HG03135 (cell line): ENCODE data around the gene UCP1.
A peak's percentile ranks its signal among the peaks of the same experiment; 100 is the strongest.

Experiments
- ATAC-seq: cut with Tn5 transposase; IDR thresholded peaks from one replicate; pipeline ENCODE4 v1.9.1; 2021; ENCODE audit warnings: mild to moderate bottlenecking, moderate library complexity; ENCODE audit not compliant: unreplicated experiment

The UCP1 gene, protein sequence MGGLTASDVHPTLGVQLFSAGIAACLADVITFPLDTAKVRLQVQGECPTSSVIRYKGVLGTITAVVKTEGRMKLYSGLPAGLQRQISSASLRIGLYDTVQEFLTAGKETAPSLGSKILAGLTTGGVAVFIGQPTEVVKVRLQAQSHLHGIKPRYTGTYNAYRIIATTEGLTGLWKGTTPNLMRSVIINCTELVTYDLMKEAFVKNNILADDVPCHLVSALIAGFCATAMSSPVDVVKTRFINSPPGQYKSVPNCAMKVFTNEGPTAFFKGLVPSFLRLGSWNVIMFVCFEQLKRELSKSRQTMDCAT

DNA sequence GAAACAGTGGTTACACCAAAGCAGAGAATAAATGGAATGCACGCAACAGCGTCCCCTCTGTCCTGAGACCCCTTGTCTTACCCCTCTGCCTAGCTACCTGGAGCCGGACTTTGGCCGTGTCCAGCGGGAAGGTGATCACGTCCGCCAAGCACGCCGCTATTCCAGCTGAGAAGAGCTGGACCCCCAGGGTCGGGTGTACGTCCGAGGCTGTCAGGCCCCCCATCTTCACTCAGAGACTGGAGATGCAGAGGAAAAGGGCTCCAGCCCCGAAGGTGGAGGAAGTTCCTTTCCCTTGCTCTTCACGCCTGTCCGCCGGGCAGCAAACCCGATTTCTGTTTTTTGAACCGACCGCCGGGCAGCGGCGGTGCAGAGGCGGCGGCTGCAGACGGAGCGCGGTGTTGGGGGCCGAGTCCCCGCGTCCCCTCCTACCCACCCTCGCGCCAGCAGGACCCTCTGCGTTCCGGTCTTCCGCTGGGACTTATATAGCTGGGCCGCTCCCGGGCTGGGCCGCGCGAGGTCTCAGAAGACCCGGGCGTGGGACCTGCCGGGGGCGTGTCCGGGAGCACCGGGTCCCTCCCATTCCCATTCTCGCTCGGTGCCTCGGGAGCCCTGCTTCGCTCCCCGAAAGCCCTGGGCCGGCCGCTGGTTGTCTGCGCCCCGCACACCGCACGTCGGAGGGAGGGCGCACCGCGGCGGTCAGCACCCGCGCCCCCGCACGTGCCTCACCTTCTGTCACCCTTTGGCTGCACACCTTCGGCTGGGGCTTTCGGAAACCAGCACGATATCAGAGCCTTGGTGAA, at the start of gene UCP1:
UCP1 (minus strand) TSS at position 455 of the 800 bp plus-strand sequence; CDS start at position 223, 232 bp downstream.
- ATAC-seq = no peak

DNA sequence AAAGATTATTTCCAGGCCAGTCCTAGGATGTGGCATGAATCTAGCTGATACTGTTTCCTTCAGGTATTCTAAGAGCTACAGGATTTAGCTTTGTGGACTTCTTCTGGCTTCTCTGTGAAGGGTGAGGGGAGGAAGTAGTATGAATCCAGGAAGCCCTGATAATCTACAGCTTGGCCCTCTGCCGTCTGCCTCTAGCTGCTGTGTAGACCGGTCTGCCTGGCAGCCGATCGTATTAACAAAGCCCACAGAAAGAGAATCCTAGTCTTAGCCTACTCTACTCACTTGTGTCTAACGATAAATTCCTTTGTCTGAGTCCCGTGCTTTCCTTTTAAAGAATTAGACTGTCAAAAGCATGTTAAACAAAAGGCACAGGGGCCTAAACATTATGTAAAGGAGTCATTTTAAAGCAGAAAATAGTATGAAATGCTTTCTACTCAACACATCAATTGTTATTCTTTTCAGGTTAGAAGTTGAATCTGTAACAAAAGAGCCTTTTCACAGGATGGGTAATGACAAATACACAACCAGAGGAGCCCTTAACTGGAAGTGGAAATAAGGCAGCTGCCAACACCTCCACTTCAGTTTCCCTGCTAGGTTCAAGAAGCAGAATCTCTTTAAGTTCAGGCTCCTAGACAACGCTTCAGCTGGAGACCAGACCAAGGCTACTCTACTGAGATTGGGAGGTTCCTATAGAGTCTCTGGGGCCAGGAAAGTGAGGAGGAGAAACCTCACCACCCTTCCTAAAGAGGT, 48.9 kb upstream of the UCP1 start:
- no peak for ATAC-seq

DNA sequence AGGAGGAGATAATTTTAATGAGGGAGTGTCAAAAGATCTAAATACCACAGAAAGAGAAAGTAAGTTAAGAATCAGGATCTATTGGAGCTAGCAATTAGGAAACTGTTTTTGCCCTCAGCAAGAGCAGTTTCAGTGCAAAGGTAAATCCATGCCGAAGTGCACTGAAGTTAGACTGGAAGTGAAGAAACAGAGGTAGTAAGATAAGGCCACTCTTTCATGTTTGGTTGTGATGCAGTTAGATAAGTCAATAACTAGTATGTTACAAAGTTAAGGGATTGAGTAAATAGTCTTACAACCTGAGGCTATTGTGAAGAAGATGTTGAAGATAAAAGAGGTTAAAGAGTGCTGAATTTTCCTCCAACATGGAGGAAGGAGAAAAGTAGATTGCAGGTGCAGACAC, 46.7 kb upstream of the UCP1 start:
- no peak for ATAC-seq

DNA sequence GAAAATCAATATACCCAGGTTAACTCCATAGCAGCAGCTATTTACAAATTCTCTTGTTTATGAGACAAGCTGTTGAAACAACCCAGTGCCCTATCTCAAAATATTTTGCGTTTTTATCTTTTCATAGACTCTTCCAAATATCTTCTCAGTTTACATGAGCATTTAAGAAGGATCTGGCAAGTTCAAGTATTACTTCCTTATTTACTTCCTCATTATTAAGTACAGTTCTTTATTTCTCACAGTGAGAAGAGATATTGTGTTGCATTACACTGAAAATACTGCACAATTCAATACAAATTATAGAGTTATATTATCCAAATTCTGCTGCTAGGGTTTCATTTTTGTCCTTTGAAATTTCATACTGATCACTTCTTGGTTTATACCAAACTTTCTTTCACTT, 43.6 kb upstream of the UCP1 start:
- ATAC-seq = no peak

DNA sequence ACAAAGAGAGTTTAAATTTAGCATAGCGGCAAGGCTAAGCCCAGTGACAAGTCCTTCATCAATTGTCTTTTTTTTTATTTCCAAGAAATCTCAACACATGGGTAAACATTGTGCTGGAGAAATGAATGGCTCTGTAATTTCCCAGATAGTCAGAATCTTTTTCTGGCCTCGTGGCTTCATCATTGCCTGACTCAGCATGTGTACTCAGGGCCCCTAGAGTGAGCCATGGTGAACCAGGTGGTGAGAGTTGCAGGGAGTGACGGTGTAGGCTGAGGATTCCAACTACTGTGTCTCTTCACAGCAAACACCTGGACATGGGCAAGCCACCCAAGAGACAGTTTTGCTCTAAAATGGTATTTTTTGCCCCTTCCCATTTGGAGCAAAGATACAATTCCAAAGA, 43.1 kb upstream of the UCP1 start:
- no peak for ATAC-seq

DNA sequence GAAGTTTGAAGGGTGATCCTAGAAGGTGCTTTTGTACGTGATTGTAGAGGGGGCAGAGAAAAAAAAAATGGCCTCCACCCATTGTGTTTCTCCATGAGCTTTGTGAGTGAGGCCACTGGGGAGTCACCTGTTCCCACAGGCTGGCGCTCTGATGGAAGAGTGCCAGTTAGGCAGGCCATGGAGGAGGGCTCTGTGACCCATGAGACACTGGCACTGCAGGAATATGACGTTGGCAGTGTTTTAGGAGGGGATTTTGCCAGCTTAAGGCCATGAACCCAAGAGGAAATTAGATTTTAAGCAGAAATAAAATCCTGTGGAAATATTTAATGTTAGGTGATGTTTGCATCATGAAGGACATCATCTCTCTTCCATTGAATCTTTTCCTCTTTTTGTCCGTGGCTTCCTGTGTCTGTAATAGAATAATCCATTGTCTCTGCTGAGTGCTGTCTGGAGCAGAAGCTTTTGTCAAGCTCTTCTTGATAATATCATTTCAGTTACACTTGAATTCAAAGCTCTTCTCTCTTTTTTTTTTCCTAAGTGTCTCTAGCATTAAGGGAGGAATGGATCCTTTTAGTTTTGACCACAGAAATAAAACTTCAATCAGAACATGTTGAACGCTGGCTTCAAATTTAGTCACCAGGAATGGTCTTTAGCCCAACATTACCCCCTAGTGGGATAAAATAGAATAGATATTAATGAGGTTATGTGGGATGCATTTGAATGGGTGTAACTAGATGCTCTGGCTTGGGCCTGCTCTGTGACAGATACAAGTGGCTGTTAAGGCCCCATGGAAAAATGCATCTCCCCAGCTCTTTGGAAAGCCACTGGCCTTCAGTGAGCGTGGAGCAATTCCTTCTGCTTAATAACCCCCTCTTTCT, 41.0 kb upstream of the UCP1 start:
- ATAC-seq = peak; percentile 82

DNA sequence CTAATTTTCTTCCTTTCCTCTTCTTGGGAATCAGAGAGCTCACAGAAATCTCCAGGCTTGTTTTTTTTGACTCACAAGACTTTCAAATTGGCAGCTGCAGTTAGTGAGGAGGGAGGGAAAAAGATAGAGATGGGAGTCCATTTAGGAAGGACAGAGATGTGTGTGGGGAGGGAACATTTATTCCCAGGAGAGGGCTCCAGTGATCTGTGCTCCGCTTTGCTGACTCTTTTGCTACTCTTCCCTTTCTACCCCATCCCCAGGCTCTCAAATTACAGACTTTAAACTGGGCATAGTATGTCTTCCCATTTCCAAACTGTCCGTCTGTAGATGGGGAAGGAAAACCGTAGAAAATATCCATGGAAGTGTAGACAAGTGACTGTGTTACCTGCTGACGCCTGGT, 39.1 kb upstream of the UCP1 start:
- ATAC-seq = no peak

DNA sequence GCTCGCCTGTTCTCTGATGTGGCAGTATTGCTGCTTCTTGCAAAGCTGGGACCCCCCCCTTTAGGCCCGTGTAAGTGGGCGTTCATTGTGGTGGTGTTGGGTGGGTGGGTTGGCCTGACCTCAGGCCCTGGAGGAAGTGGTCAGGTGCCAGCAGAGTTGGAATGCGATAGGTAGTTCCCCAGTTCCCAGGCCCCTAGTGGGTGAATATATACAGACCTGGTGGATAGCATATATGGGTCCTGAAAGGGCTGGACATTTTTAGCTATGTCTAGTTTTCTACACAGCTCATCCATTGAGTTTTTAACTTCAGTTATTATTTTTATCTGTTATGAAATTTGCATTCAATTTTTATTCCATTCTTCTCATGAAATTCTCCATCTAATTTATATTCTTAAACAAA, 35.8 kb upstream of the UCP1 start:
- no peak for ATAC-seq

DNA sequence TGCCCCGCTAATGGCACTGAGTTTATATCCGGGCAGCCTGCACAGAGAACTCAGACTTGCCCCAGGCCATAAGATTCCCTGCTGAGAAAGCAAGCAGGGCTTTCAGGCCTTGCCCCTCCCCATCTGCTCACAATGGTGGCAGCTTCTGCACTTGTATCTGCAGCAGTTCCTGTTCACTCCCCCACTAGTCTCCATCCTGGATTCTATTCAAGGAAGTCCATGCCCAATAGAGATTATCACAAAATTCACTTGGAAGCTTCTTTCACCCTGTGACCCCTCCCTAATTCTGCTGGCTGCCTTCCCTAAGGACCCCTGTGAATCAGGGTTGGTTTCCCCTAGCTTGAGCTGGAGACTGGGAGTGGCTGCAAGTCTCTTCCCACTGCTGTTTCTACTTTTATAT, 34.5 kb upstream of the UCP1 start:
- no peak for ATAC-seq

DNA sequence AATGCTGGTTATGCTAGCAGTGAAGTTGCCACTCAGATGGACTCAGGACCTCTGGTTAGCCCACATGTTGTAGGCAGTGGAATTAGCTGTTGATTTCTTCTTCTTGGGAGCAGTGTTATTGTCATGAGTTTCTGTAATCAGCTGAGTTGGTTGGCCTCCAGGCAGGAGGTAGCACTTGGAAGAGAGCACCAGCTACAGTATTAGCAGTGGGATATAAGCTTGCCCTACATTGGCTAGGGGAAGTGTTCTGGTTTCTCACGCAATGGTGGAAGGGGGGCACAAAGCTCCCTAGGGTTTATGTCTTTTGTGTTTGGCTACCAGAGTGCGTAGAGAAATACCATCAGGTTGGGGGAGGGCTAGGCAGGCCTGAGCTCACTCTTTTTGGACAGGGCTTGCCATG, 34.0 kb upstream of the UCP1 start:
- ATAC-seq = no peak

DNA sequence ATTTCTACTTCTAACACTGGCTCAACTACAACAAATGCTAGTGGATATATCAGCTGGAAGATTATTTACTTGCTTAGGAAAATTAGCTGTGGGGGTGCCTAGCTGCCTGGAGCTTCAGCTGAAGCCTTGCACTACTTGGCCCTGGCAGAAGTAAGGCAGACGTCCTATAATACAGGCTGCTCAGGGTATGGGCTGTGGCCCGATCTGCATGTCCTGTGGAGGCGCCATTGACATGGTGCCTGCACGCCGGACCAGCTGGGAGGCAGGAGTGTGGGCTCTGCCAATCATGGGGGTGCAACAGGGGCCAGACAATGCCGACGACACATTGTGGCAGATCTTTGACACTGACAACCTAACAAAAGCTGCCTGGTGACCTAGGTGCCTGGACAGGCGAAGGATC, 31.6 kb upstream of the UCP1 start:
- no peak for ATAC-seq

DNA sequence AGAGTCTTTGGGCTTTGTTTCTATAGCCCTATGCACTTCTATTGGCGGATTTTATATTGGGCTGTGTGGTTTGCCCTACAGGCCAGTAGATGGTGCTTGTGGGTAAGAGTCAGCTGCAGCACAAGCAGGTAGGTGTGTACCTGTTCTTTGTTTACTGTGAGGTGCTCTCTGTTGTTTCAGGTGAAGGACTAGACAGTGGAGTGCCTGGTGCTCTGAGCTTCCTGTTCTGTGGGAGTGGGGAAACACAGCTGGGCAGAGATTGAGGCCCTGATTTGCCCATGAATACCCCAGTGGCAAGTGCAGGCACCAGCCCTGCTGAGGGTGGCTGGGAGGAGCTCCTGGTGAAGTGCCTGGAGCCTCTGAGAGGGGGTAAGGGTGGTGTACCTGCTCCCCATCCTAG, 26.3 kb upstream of the UCP1 start:
- ATAC-seq = no peak

DNA sequence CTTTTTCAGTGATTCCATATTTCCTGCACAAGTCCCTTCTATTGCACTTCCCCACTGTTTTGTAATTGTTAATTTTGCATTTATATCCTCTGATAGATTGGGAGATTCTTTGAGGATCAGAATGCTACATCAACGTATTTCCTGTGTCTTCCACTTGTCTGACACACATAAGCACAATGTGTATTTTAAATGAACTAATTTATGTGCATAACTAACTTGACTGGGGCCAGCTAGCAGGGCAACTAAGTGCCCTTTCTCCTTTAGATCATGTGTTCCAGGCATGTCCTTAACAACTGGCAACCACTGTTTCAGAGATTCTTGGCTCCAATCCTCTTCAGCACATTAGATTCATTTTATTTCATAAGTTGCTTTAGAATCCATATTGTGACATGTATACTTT, 15.7 kb upstream of the UCP1 start:
- ATAC-seq = no peak

DNA sequence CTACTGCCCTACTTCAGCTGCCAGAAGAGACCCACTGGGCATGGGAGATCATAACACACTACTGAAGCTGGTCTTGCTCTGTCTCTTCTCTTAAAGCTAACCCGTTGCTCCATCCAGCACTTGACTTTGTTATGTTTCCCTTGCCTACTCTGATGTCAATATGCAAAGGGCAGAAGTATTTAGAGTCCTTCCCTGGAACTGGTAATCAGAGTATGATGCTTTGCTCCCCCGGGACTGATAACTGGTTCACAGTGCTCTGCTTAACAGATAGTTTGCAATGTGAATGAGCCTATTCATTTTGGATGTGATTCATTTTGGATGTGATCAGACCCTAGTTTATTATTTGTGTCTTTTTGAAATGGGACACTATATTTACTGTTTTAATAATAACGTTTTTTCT, 12.3 kb upstream of the UCP1 start:
- no peak for ATAC-seq

DNA sequence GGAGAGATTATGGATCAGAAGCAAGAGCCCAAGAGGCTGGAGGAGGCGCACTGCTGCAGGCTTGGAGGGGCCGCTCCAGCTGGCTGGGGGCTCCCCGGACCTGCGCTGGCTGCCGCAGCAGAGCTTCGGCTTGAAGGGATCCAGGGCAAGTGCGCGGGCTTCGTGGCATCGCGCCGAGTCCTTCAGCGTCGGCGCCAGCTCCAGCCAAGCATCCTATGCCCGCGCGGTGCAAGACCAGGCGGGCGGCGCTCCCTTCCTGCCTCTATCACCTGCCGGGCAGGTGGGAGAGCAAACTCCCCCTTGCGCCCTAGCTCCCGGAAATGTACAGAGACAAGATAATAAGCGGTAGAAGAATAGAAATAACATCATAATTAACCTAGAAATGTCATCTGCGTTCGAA, 10.5 kb upstream of the UCP1 start:
- no peak for ATAC-seq

DNA sequence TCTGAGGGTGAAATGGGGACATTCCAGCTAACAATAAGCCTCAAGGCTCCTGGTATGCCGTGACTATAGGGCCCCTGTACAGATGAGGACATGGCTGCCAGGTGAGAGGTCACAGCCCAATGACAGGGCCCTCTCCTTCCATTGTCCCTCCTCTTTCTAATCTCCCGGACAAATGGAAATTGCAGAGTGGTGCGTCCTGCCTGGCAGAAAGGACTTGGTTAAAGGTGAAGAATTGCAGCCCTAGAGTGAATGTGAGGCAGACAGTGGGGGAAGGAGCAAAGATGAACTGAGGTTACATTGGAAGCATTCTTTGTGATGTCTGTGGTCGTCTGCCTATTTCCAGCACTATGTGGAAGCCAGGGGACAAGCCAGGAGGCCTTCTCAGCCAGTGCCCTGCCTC, 6.7 kb upstream of the UCP1 start:
- ATAC-seq = no peak

DNA sequence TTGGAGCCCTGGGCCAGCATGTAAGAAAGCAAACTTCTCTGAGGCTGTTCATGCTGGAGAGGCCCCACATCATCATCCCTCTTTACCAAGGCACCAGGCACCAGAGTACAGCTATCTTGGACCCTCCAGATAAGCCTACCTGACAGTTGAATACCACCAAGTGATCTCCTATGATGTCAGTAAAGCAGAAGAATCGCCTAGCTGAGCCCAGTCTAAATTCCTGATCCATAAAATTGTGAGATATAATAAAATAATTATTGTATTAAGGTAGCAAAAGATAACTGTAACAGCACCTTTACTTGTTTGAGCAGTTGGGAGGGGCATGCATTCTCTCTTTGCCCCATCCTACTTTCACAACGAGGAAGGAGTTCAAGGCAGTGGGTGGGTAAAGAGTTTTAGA, 2.9 kb upstream of the UCP1 start:
- no peak for ATAC-seq

DNA sequence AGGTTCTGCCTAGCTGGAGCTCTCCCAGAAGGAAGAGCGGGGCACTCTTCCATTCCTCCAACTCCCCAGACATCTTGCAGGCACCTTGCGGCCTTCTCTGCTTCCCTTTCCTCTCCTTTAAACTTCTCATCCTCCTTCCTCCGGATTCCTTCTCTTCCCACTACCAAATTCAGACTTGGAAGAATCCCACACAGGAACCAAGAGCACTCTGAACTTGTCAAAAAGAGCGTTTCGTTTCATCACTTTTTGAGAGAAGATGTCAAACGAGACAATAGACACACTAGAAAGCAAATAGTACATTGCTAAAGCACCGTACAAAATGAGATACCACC, 512 bp upstream of the UCP1 start:
- no peak for ATAC-seq

DNA sequence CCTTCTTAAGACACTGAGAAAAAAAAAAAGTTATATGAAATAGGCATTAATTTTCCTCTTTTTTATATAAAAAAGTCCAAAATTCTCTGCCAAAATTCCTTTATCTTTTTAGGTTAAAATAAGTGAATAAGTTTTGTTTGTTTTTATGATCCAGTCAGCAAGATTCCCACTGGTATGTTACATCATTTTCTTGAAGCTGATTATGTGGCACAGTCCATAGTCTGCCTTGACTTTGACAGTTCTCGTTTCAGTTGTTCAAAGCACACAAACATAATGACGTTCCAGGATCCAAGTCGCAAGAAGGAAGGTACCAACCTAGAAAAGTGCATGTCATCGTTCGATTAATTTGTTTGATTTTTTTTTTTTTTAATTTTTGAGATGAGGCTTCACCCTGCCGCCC, 9.1 kb downstream of the UCP1 start:
- ATAC-seq = no peak

DNA sequence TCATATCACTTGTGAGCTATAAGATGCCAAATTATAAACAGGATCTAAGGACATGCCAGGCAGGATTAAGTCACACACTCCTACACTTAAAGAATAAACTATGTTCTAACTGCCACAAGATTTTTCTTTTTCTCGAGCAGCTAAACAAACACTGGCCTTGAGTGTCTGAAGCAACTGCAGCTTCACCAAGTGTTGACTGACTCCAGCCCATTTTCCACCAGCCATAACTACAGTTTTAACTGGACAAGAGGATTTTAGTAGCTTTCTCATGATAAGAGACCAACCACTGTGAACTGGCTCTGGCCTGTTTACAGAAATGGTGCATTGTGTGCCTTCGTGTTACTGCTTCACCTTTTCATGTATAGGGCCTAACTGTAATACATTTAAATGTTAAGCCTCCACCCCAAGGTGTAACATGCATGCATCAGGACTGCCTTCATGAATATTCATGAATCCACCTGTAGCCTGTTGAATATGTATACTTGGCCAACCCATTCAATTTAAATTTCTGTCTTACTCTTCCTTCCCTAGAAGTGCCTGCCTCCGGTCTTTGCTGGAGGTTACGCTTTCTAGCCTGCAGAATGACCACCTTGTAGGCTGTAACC, 10.8 kb downstream of the UCP1 start:
- no peak for ATAC-seq
